Cardiac fibroblast (primary cell): ENCODE measurements around the gene TSPAN3.

ENCODE experiments used
- DNase-seq, 2 donors: peaks; one replicate each; pipeline versions ENCODE4 v3.0.0 to v3.0.0-alpha.2; 2010; ENCODE audit warnings: low read depth in 2 of 2
- H3K4me3 ChIP-seq, 2 donors: replicated peaks in 1 of 2; 1 replicate in 1 of 2; 2 replicates in 1 of 2; pipeline ENCODE4 v1.5.1; 2011; ENCODE audit warnings: low read depth in 2 of 2, low read length in 2 of 2, mild to moderate bottlenecking in 2 of 2, moderate library complexity in 1 of 2
- CTCF ChIP-seq: IDR thresholded peaks from one replicate; pipeline ENCODE4 v1.5.1; 2011; ENCODE audit warnings: low read depth, mild to moderate bottlenecking, low read length, inconsistent platforms

Gene TSPAN3

GRCh38 chr15:77111789-77112188 is 40.9 kb upstream of the TSPAN3 start:
- DNase-seq, result no peak
- H3K4me3 ChIP-seq, result no peak overlapping the region
- TF ChIP-seq CTCF, result no peak

- DNase-seq, result peak; percentile 71 to 75
- no peak overlapping the region for H3K4me3 ChIP-seq
- TF ChIP-seq CTCF, result peak; percentile 80
These were observed 36.8 kb upstream of the TSPAN3 start for GRCh38 chr15:77107531-77108355.

- peak; percentile 58 to 85 for DNase-seq
- H3K4me3 ChIP-seq, result no peak overlapping the region
- TF ChIP-seq CTCF, result no peak
These were observed 36.2 kb upstream of the TSPAN3 start for GRCh38 chr15:77107068-77107467.

GRCh38 chr15:77104155-77104554 is 33.2 kb upstream of the TSPAN3 start:
- no peak for TF ChIP-seq CTCF
- no peak overlapping the region for H3K4me3 ChIP-seq
- peak; percentile 60 to 62 for DNase-seq

- no peak for TF ChIP-seq CTCF
- no peak for DNase-seq
- no peak overlapping the region for H3K4me3 ChIP-seq
These were observed 29.0 kb upstream of the TSPAN3 start for GRCh38 chr15:77099741-77100463.

- H3K4me3 ChIP-seq, result no peak overlapping the region
- DNase-seq, result no peak
- TF ChIP-seq CTCF, result no peak
These were observed 27.7 kb upstream of the TSPAN3 start for GRCh38 chr15:77098572-77098971.
